ENCODE measurements around the gene CSMD2. TPM values are rescaled to one million over a fixed set of nuclear protein-coding genes. Genes with fewer than 3 reads are reported as not detected.
"Not testable (repeated sequence)": the region's sequence is repeated elsewhere in the genome, so short reads cannot be mapped to it uniquely, and the experiment has no call there.

The CSMD2 gene
- total RNA-seq, 1 donor from 2014 or later: 2.6 TPM

DNA sequence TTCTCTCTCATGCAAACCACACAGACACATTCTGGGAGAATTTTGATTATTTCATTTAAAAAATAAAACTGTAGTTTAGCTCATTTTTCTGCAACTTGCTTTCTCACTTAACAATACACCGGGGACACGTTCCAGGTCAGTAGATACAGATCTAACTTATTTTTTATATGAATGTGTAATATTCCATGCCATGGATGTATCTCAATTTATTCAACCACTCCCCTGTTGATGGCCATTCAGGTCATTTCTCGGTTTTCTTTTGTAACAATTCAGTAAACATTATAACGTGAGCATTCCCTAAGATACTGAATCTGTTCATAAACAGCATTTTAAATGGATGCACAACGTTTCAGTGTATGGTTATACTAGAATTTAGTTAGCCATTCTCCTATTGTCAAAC is 64.7 kb downstream of the CSMD2 start:
- Histone ChIP-seq H3K36me3 (no peaks in the 10 kb centered on the region), H3K9ac (no peak overlapping the region), H3K27ac (no peak overlapping the region), H3F3A (ENCODE audit: low read depth) (no peaks in the 10 kb centered on the region), H3K4me2 (no peak overlapping the region), H4K20me1 (ENCODE audit: low read depth) (no peaks in the 10 kb centered on the region), H3K4me1 (no peaks in the 10 kb centered on the region), H2AFZ (replicated peaks) (no peak overlapping the region), H3K9me3 (ENCODE audit: low read depth) (no peaks in the 10 kb centered on the region), H3K79me2 (ENCODE audit: low read depth) (no peaks in the 10 kb centered on the region), H3K4me3 (no peak overlapping the region), H3K27me3 (no peaks in the 10 kb centered on the region)
- H3K27me3 Mint-ChIP-seq (ENCODE audit: insufficient read depth, low read depth): no peaks in the 10 kb centered on the region
- H3K36me3 Mint-ChIP-seq: no peaks in the 10 kb centered on the region
- H3K4me1 Mint-ChIP-seq: no peaks in the 10 kb centered on the region
- TF ChIP-seq, protein P1, sequence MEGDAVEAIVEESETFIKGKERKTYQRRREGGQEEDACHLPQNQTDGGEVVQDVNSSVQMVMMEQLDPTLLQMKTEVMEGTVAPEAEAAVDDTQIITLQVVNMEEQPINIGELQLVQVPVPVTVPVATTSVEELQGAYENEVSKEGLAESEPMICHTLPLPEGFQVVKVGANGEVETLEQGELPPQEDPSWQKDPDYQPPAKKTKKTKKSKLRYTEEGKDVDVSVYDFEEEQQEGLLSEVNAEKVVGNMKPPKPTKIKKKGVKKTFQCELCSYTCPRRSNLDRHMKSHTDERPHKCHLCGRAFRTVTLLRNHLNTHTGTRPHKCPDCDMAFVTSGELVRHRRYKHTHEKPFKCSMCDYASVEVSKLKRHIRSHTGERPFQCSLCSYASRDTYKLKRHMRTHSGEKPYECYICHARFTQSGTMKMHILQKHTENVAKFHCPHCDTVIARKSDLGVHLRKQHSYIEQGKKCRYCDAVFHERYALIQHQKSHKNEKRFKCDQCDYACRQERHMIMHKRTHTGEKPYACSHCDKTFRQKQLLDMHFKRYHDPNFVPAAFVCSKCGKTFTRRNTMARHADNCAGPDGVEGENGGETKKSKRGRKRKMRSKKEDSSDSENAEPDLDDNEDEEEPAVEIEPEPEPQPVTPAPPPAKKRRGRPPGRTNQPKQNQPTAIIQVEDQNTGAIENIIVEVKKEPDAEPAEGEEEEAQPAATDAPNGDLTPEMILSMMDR (IDR thresholded peaks at IDR 0.05): no peak
- no peak for TF ChIP-seq EZH2 (IDR thresholded peaks at IDR 0.05)
- no peak for TF ChIP-seq EZH2phosphoT487 (IDR thresholded peaks at IDR 0.05)
- H3K9me3 Mint-ChIP-seq: no peaks in the 10 kb centered on the region
- no peak for DNase-seq (ENCODE audit: low spot score)
- no peak overlapping the region for H3K27ac Mint-ChIP-seq
- H3K4me3 Mint-ChIP-seq: no peak overlapping the region

- not testable (repeated sequence) for H3K4me3 ChIP-seq, H3K36me3 Mint-ChIP-seq, H3K4me3 Mint-ChIP-seq
Observed at GRCh38 chr1:34092399-34092798, 72.6 kb downstream of the CSMD2 start.

GRCh38 chr1:34089731-34090130 is 75.3 kb downstream of the CSMD2 start:
- no peak for DNase-seq (ENCODE audit: low spot score)
- Histone ChIP-seq H3K9me3 (ENCODE audit: low read depth) (no peaks in the 10 kb centered on the region), H3K79me2 (ENCODE audit: low read depth) (no peaks in the 10 kb centered on the region), H3K4me3 (no peak overlapping the region), H3F3A (ENCODE audit: low read depth) (no peaks in the 10 kb centered on the region), H4K20me1 (ENCODE audit: low read depth) (no peaks in the 10 kb centered on the region), H3K36me3 (no peaks in the 10 kb centered on the region), H2AFZ (replicated peaks) (no peak overlapping the region), H3K27me3 (no peaks in the 10 kb centered on the region), H3K4me2 (no peak overlapping the region), H3K27ac (no peak overlapping the region), H3K4me1 (peaks cover 6% of the 10 kb centered on the region), H3K9ac (no peak overlapping the region)
- no peak overlapping the region for H3K4me3 Mint-ChIP-seq
- H3K27me3 Mint-ChIP-seq (ENCODE audit: insufficient read depth, low read depth): peaks cover 2% of the 10 kb centered on the region
- peaks cover 6% of the 10 kb centered on the region for H3K36me3 Mint-ChIP-seq
- TF ChIP-seq EZH2 (IDR thresholded peaks at IDR 0.05) (no peak), EZH2phosphoT487 (IDR thresholded peaks at IDR 0.05) (no peak)
- TF ChIP-seq, protein P1 (IDR thresholded peaks at IDR 0.05): no peak
- peaks cover 4% of the 10 kb centered on the region for H3K4me1 Mint-ChIP-seq
- H3K27ac Mint-ChIP-seq: no peak overlapping the region
- peaks cover 6% of the 10 kb centered on the region for H3K9me3 Mint-ChIP-seq

More at GRCh38 chr1:34092399-34092798, 72.6 kb downstream of the CSMD2 start:
- DNase-seq (ENCODE audit: low spot score); H2AFZ ChIP-seq (replicated peaks); H3K27ac Mint-ChIP-seq; H3K4me1 ChIP-seq; H3K9me3 ChIP-seq (ENCODE audit: low read depth); H3K27ac ChIP-seq; H3K27me3 ChIP-seq; H3K36me3 ChIP-seq; H3F3A ChIP-seq (ENCODE audit: low read depth); H3K27me3 Mint-ChIP-seq (ENCODE audit: insufficient read depth, low read depth); H4K20me1 ChIP-seq (ENCODE audit: low read depth); H3K9ac ChIP-seq; H3K79me2 ChIP-seq (ENCODE audit: low read depth); H3K4me2 ChIP-seq; H3K9me3 Mint-ChIP-seq; H3K4me1 Mint-ChIP-seq: not testable (repeated sequence)

- peaks cover 4% of the 10 kb centered on the region for H3K4me1 Mint-ChIP-seq
- TF ChIP-seq EZH2phosphoT487 (IDR thresholded peaks at IDR 0.05) (no peak), EZH2 (IDR thresholded peaks at IDR 0.05) (no peak)
- TF ChIP-seq, protein P1 (IDR thresholded peaks at IDR 0.05): no peak
- no peak overlapping the region for H3K27ac Mint-ChIP-seq
- no peak overlapping the region for H3K4me3 Mint-ChIP-seq
- DNase-seq (ENCODE audit: low spot score): no peak
- no peak overlapping the region for H3K27ac ChIP-seq
- H3K27me3 Mint-ChIP-seq (ENCODE audit: insufficient read depth, low read depth): peaks cover 2% of the 10 kb centered on the region
- no peak overlapping the region for H3K4me2 ChIP-seq
- H3K9ac ChIP-seq: no peak overlapping the region
- no peaks in the 10 kb centered on the region for H3F3A ChIP-seq (ENCODE audit: low read depth)
- H3K9me3 ChIP-seq (ENCODE audit: low read depth): no peaks in the 10 kb centered on the region
- H3K79me2 ChIP-seq (ENCODE audit: low read depth): no peaks in the 10 kb centered on the region
- H3K36me3 Mint-ChIP-seq: peaks cover 8% of the 10 kb centered on the region
- no peaks in the 10 kb centered on the region for H3K36me3 ChIP-seq
- no peaks in the 10 kb centered on the region for H4K20me1 ChIP-seq (ENCODE audit: low read depth)
- no peak overlapping the region for H3K4me3 ChIP-seq
- no peak overlapping the region for H2AFZ ChIP-seq (replicated peaks)
- H3K9me3 Mint-ChIP-seq: peaks cover 14% of the 10 kb centered on the region
- peaks cover 6% of the 10 kb centered on the region for H3K4me1 ChIP-seq
- no peaks in the 10 kb centered on the region for H3K27me3 ChIP-seq
Observed at GRCh38 chr1:34087986-34088385, 77.0 kb downstream of the CSMD2 start.

All from neural progenitor cell (in vitro differentiated cells).